Mesendoderm (in vitro differentiated cells): ENCODE measurements around the gene ZDHHC6.

Experiments
- DNase-seq: peaks from one replicate; pipeline ENCODE4 v3.0.0; 2013
- H2AK5ac ChIP-seq: 2 replicates; pipeline ENCODE4 v1.6.1; 2013; ENCODE audit warnings: low read length, inconsistent platforms
- H2BK120ac ChIP-seq: 2 replicates; pipeline ENCODE4 v1.6.1; 2013; ENCODE audit warnings: low read depth, mild to moderate bottlenecking, low read length, moderate library complexity, mixed read lengths
- H2BK15ac ChIP-seq: replicated peaks from 2 replicates; pipeline ENCODE4 v1.6.1; 2013; ENCODE audit warnings: low read depth, mild to moderate bottlenecking, moderate library complexity
- H2BK5ac ChIP-seq: 2 replicates; pipeline ENCODE4 v1.6.1; 2013; ENCODE audit warnings: low read length, inconsistent platforms
- H3K18ac ChIP-seq: 2 replicates; pipeline ENCODE4 v1.6.1; 2013; ENCODE audit warnings: mild to moderate bottlenecking, low read length, mixed read lengths
- H3K23ac ChIP-seq: one replicate; pipeline ENCODE4 v1.6.1; 2013; ENCODE audit warnings: low read length
- H3K27ac ChIP-seq: 2 replicates; pipeline ENCODE4 v1.5.1; 2013; ENCODE audit warnings: low read depth, mild to moderate bottlenecking, inconsistent platforms, low read length, moderate library complexity
- H3K27me3 ChIP-seq: 2 replicates; pipeline ENCODE4 v1.6.1; 2013; ENCODE audit warnings: low read length, control low read depth, mild to moderate bottlenecking, inconsistent platforms; ENCODE audit not compliant: insufficient read depth, poor library complexity
- H3K36me3 ChIP-seq: 2 replicates; pipeline ENCODE4 v1.6.1; 2013; ENCODE audit warnings: low read length, inconsistent platforms; ENCODE audit not compliant: control insufficient read depth, insufficient read depth
- H3K4ac ChIP-seq: one replicate; pipeline ENCODE4 v1.6.1; 2013; ENCODE audit warnings: low read depth, mild to moderate bottlenecking, low read length, moderate library complexity
- H3K4me1 ChIP-seq: 2 replicates; pipeline ENCODE4 v1.6.1; 2013; ENCODE audit warnings: low read depth, low read length, inconsistent platforms; ENCODE audit not compliant: control insufficient read depth
- H3K4me2 ChIP-seq: 2 replicates; pipeline ENCODE4 v1.6.1; 2013; ENCODE audit warnings: low read length
- H3K4me3 ChIP-seq: 2 replicates; pipeline ENCODE4 v1.5.1; 2013; ENCODE audit warnings: mild to moderate bottlenecking, low read length
- H3K56ac ChIP-seq: one replicate; pipeline ENCODE4 v1.6.1; 2013; ENCODE audit warnings: low read length
- H3K79me1 ChIP-seq: 2 replicates; pipeline ENCODE4 v1.6.1; 2013; ENCODE audit warnings: low read length, inconsistent platforms
- H3K79me2 ChIP-seq: 2 replicates; pipeline ENCODE4 v1.6.1; 2013; ENCODE audit warnings: mild to moderate bottlenecking, low read length; ENCODE audit not compliant: control insufficient read depth, insufficient read depth
- H3K9ac ChIP-seq: 2 replicates; pipeline ENCODE4 v1.6.1; 2013; ENCODE audit warnings: low read length, inconsistent platforms
- H4K5ac ChIP-seq: one replicate; pipeline ENCODE4 v1.6.1; 2013; ENCODE audit warnings: low read length
- H4K8ac ChIP-seq: one replicate; pipeline ENCODE4 v1.6.1; 2013; ENCODE audit warnings: low read depth, mild to moderate bottlenecking, control low read depth, low read length, moderate library complexity
- WGBS: extraction: QIAGEN DNeasy Blood & Tissue Kit; methylation state at CpG from one replicate; pipeline ENCODE4 v1.1.7; 2013; ENCODE audit warnings: low lambda C conversion rate, missing lambda C conversion rate; ENCODE audit not compliant: insufficient coverage; ENCODE audit errors: extremely low coverage; 5-methylcytosine and 5-hydroxymethylcytosine counted together

Gene ZDHHC6

DNA sequence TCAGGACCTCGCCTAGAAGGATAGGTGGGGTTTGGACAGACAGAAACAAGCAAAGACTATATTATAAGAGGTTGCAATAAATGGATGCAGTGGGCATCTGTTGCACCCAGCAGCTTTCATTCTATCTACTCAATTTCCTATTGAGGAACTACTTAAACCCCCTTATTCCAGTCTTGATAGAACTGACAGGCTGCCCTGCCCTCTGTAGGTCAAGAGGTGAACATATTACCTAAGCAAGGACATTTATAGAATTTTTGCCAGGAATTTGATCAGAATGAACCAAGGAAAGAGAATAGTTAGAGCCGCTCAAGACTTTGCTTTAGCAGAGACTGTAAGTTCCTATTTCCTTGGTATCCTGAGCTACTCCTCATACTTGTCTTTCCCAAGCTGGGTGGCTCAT is 9.8 kb upstream of the ZDHHC6 start:
- Histone ChIP-seq H3K79me2 (no peaks in the 10 kb centered on the region), H3K4ac (no peak overlapping the region), H3K36me3 (no peaks in the 10 kb centered on the region), H2BK5ac (no peak overlapping the region), H3K9ac (no peak overlapping the region), H3K56ac (no peak overlapping the region), H4K8ac (no peak overlapping the region), H3K79me1 (peaks cover 3% of the 10 kb centered on the region), H3K27ac (no peak overlapping the region), H2AK5ac (no peak overlapping the region), H3K4me2 (no peak overlapping the region), H3K4me1 (no peaks in the 10 kb centered on the region), H2BK120ac (no peak overlapping the region), H3K4me3 (no peak overlapping the region), H3K23ac (no peak overlapping the region), H3K18ac (no peak overlapping the region), H4K5ac (no peak overlapping the region), H3K27me3 (no peaks in the 10 kb centered on the region), H2BK15ac (no peak overlapping the region)
- DNase-seq = peak; percentile 35
- no CpG with 5 or more reads among the region's 2 CpGs for WGBS

DNA sequence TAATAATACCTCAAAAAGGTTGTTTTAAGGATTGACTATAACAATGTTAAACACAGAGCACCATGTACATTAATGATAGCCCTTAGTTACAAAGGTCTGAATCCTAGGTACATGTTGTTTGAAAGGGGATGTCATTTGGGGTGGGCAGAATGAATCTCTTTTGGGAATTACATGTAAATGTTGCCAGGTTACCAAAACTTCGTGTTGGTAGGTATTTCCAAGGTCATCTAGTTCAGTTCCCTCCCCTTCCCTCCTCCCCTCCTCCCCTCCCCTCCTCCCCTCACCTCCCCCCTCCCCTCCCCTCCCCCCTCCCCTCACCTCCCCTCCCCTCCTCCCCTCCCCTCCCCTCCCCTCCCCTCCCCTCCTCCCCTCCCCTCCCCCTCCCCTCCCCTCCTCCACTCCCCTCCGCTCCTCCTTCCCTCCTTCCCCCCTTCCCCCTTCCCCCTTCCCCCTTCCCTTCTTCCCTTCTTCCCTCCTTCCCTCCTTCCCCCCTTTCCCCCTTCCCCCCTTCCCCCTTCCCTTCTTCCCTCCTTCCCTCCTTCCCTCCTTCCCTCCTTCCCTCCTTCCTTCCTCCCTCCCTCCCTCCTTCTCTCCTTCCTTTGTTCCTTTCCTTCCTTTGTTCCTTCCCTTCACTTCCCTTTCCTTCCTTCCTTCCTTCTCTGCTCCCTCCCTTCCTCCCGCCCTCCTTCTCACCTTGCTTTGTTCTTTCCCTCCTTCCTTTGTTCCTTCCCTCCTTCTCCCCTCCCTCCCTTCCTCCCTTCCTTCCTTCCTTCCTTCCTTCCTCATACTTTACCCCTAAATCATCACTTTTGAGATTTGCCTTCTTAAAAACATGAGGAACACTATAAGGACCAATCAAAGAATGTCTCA is 8.4 kb upstream of the ZDHHC6 start:
- H2BK120ac ChIP-seq = no peak overlapping the region
- no peaks in the 10 kb centered on the region for H3K27me3 ChIP-seq
- H3K36me3 ChIP-seq = no peaks in the 10 kb centered on the region
- H3K23ac ChIP-seq = no peak overlapping the region
- no peaks in the 10 kb centered on the region for H3K4me1 ChIP-seq
- no peak overlapping the region for H3K9ac ChIP-seq
- H3K4me2 ChIP-seq = no peak overlapping the region
- no peak overlapping the region for H3K18ac ChIP-seq
- no CpG with 5 or more reads among the region's 3 CpGs for WGBS
- no peak overlapping the region for H4K5ac ChIP-seq
- H3K79me1 ChIP-seq = peaks cover 7% of the 10 kb centered on the region
- H3K56ac ChIP-seq = no peak overlapping the region
- no peak overlapping the region for H3K4me3 ChIP-seq
- no peak overlapping the region for H2BK15ac ChIP-seq
- H2BK5ac ChIP-seq = no peak overlapping the region
- H3K79me2 ChIP-seq = peaks cover 2% of the 10 kb centered on the region
- no peak for DNase-seq
- H3K27ac ChIP-seq = no peak overlapping the region
- H4K8ac ChIP-seq = no peak overlapping the region
- no peak overlapping the region for H3K4ac ChIP-seq
- no peak overlapping the region for H2AK5ac ChIP-seq

DNA sequence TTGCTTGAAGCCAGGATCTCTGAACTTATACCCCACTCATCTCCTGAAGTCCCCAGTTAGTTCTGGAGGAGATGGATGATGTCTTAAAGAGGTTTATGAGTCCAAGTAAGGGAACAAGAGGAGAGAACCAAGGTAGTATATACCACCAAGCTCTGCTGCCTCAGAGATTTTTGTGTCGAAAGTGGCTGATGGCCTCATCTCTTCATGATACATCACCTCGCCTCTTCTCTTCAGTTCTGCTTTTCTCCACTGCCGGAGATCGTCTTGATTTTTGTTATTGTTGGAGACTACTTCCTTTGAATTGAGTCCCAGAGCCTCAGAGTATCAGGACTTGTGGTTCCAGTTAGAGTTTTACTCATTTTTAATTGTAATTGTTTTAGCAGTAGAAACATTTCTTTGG is 2.2 kb upstream of the ZDHHC6 start:
- no peak overlapping the region for H3K4me2 ChIP-seq
- H3K4me1 ChIP-seq = no peaks in the 10 kb centered on the region
- no peak overlapping the region for H4K5ac ChIP-seq
- no peak overlapping the region for H3K9ac ChIP-seq
- no peak for DNase-seq
- H3K23ac ChIP-seq = no peak overlapping the region
- peaks cover 25% of the 10 kb centered on the region for H3K79me2 ChIP-seq
- no peak overlapping the region for H3K56ac ChIP-seq
- H3K4ac ChIP-seq = no peak overlapping the region
- no peak overlapping the region for H2BK120ac ChIP-seq
- H3K79me1 ChIP-seq = peaks cover 16% of the 10 kb centered on the region
- H3K4me3 ChIP-seq = no peak overlapping the region
- no peak overlapping the region for H2BK5ac ChIP-seq
- H3K36me3 ChIP-seq = no peaks in the 10 kb centered on the region
- H2AK5ac ChIP-seq = no peak overlapping the region
- H3K27ac ChIP-seq = no peak overlapping the region
- no CpG with 5 or more reads among the region's 4 CpGs for WGBS
- no peaks in the 10 kb centered on the region for H3K27me3 ChIP-seq
- H3K18ac ChIP-seq = no peak overlapping the region
- H2BK15ac ChIP-seq = no peak overlapping the region
- no peak overlapping the region for H4K8ac ChIP-seq

DNA sequence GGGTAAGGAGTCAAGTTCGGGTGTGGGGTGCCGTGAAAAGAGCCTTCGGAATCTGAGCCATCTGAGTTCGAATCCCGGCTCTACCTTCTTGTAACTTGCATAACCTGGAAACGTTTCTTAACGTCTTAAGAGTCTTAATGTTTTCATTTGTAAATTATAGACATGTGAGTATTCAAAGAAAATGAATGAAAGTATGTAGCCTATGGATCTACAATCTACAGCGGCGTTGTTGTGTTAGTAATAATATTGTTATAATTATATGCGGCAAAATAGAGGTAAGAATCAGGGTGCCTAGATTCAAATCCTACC is 860 bp upstream of the ZDHHC6 start:
- Histone ChIP-seq H3K23ac (no peak overlapping the region), H2BK5ac (no peak overlapping the region), H3K18ac (no peak overlapping the region), H3K79me2 (peaks cover 25% of the 10 kb centered on the region), H2BK15ac (no peak overlapping the region), H3K9ac (peak overlapping the region; percentile 83), H2AK5ac (no peak overlapping the region), H3K4ac (no peak overlapping the region), H3K56ac (peak overlapping the region; percentile 87), H4K8ac (no peak overlapping the region), H3K27me3 (no peaks in the 10 kb centered on the region), H3K4me2 (peak overlapping the region; percentile 65), H3K36me3 (no peaks in the 10 kb centered on the region), H3K79me1 (peaks cover 16% of the 10 kb centered on the region), H3K27ac (no peak overlapping the region), H3K4me1 (no peaks in the 10 kb centered on the region), H2BK120ac (no peak overlapping the region), H4K5ac (no peak overlapping the region), H3K4me3 (peak overlapping the region; percentile 80)
- WGBS = no CpG with 5 or more reads among the region's 10 CpGs
- DNase-seq = no peak

DNA sequence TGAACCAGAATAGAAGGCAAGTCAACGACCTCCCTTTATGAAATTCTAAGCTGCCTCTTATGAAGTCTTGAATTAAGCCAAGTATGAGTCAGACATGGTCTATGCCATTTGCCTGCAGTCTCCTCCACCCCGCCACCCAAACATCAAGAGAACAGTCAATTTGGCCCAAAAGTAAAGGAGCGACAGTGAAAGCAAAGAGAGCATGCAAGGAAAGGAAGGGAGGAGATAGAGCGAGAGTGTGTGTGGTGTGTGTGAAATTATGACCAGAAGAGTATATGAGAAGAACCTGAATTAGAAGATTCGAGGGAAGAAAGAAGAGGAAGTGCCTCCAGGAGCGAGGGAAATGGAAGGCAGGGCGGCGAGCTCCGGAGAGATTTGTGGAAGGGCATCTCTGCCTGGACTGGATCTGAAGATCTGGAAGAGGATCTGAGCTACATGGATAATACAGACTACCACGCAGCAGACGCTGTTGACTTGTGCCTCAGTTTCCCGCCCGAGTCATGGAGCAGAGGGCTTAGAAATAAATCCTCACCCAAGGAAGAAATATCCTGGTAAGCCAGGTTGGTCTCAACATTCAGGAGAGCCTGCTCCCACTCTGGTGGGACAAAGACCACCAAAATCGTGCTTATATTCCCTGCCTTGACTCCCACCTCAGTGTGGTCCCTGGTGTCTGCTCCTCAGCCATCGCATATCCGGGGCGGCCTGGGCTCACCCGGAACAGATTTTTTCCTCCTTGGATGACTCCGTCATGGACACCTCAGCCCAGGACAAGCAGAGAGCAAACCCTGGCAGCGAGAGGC is 459 bp downstream of the ZDHHC6 start:
- Histone ChIP-seq H4K8ac (peak overlapping the region; percentile 88), H3K23ac (no peak overlapping the region), H3K27ac (no peak overlapping the region), H3K9ac (peak overlapping the region; percentile 83), H3K4me2 (peak overlapping the region; percentile 30), H2BK120ac (no peak overlapping the region), H3K4me1 (no peaks in the 10 kb centered on the region), H3K79me2 (peaks cover 23% of the 10 kb centered on the region), H4K5ac (no peak overlapping the region), H2BK15ac (no peak overlapping the region), H3K4me3 (peak overlapping the region; percentile 80), H2AK5ac (no peak overlapping the region), H3K36me3 (no peaks in the 10 kb centered on the region), H3K79me1 (peaks cover 11% of the 10 kb centered on the region), H3K56ac (peak overlapping the region; percentile 87), H3K27me3 (no peaks in the 10 kb centered on the region), H3K4ac (no peak overlapping the region), H3K18ac (no peak overlapping the region), H2BK5ac (no peak overlapping the region)
- peak; percentile 5 for DNase-seq
- WGBS = no CpG with 5 or more reads among the region's 20 CpGs
